Right ventricle myocardium superior (tissue), 1 donor: ENCODE data around the gene HLA-DQA1. TPM values are rescaled to one million over a fixed set of nuclear protein-coding genes. Genes with fewer than 3 reads are reported as not detected.

Source experiments
- ATAC-seq: fragments of 200-7000 bp; cut with Tn5 transposase; one replicate; pipeline ENCODE4 v1.9.1; 2020; ENCODE audit warnings: mild to moderate bottlenecking; ENCODE audit not compliant: poor library complexity
- DNase-seq: peaks from one replicate; pipeline ENCODE4 v3.0.0-alpha.2; 2020
- intact Hi-C: fragments of 100-400 bp; cut with DNase I; formaldehyde crosslinking; loops from one replicate; pipeline ENCODE4 v1.11.2; 2022
- total RNA-seq: library from RNA; stranded (reverse); fragmentation: NEBNext Ultra II Directional; extraction: Animal tissue kit (Norgen Biotek cat#: 25700); gene quantifications from one replicate; pipeline ENCODE4 v1.2.1, GENCODE V29; 2021
- donor health status: DM: no; HTN: yes; CAD: no; lungs with severe emphysema.

The HLA-DQA1 gene
- total RNA-seq, 1 donor from 2014 or later: 5.5 TPM

GRCh38 chr6:32679492-32679891, 42.3 kb downstream of the HLA-DQA1 start:
- ATAC-seq (no peak), DNase-seq (no peak)
- intact Hi-C loops: no loop called here

- ATAC-seq: no peak
- no peak for DNase-seq
- intact Hi-C loops: no loop called here
Observed at GRCh38 chr6:32680055-32680454, 42.8 kb downstream of the HLA-DQA1 start.

- ATAC-seq: no peak
- no peak for DNase-seq
- intact Hi-C loops: no loop called here
Observed at GRCh38 chr6:32684246-32684645, 47.0 kb downstream of the HLA-DQA1 start.

- DNase-seq (no peak), ATAC-seq (no peak)
- intact Hi-C loops: no loop called here
Observed at GRCh38 chr6:32685603-32686002, 48.4 kb downstream of the HLA-DQA1 start.

GRCh38 chr6:32689531-32690501, 52.6 kb downstream of the HLA-DQA1 start:
- intact Hi-C loops: no loop called here
- no peak for ATAC-seq

GRCh38 chr6:32692019-32692418, 54.8 kb downstream of the HLA-DQA1 start:
- intact Hi-C loops: no loop called here
- no peak for ATAC-seq
- DNase-seq: peak; percentile 39

More at GRCh38 chr6:32689531-32690501, 52.6 kb downstream of the HLA-DQA1 start:
- DNase-seq: no peak

Other genes starting within 250 kb of the HLA-DQA1 start
- gene BTNL2, start 230.2 kb upstream of the HLA-DQA1 start, total RNA-seq: not detected
- 82.4 TPM for gene HLA-DRA, start 197.5 kb upstream of the HLA-DQA1 start, total RNA-seq
- 17.7 TPM for gene HLA-DRB5, start 107.1 kb upstream of the HLA-DQA1 start, total RNA-seq
- gene HLA-DRB1, start 47.6 kb upstream of the HLA-DQA1 start, total RNA-seq: 27.5 TPM
- gene HLA-DQB1, start 29.3 kb downstream of the HLA-DQA1 start, total RNA-seq: 2.9 TPM
- gene HLA-DQA2, start 104.0 kb downstream of the HLA-DQA1 start, total RNA-seq: 1.6 TPM
- gene HLA-DQB2, start 126.1 kb downstream of the HLA-DQA1 start, total RNA-seq: 1.7 TPM
- not detected for gene HLA-DOB, start 179.6 kb downstream of the HLA-DQA1 start, total RNA-seq
- 19.3 TPM for gene TAP2, start 201.3 kb downstream of the HLA-DQA1 start, total RNA-seq
- gene PSMB8, start 206.6 kb downstream of the HLA-DQA1 start, total RNA-seq: 16.7 TPM
- 14.9 TPM for gene TAP1, start 216.3 kb downstream of the HLA-DQA1 start, total RNA-seq
- gene PSMB9, start 216.8 kb downstream of the HLA-DQA1 start, total RNA-seq: 12.6 TPM